ENCODE measurements around the gene MROH2B. TPM values are rescaled to one million over a fixed set of nuclear protein-coding genes. Genes with fewer than 3 reads are reported as not detected.

The MROH2B gene
- total RNA-seq, 3 donors from 2014 or later (not counting 1 experiment from before 2014, with no cell fraction given): not detected

GRCh38 chr5:41067714-41068568 is 3.2 kb downstream of the MROH2B start:
- Histone ChIP-seq H3K27me3 (ENCODE audit: control insufficient read depth, insufficient read depth, low read length) (no peaks in the 10 kb centered on the region), H3K4me1 (ENCODE audit: control insufficient read depth, insufficient read depth, low read length) (no peaks in the 10 kb centered on the region), H3K4me3 (ENCODE audit: low read length) (no peak overlapping the region), H3K36me3 (ENCODE audit: control insufficient read depth, insufficient read depth, low read length) (no peaks in the 10 kb centered on the region), H3K9me3 (ENCODE audit: control insufficient read depth, insufficient read depth, low read length) (no peaks in the 10 kb centered on the region), H3K27ac (ENCODE audit: low read length) (no peak overlapping the region)
- Mint-ChIP-seq H3K27me3 (ENCODE audit: low read depth in 2 of 2) (no peaks in the 10 kb centered on the region), H3K36me3 (no peaks in the 10 kb centered on the region), H3K27ac (no peak overlapping the region), H3K4me1 (no peaks in the 10 kb centered on the region), H3K4me3 (no peak overlapping the region), H3K9me3 (peaks cover 0 to 4% of the 10 kb centered on the region in 2 donors)
- DNase-seq (no peak), ATAC-seq (no peak)
- intact Hi-C loops (cut with micrococcal nuclease): no loop called here
- 60% methylated on average over 1 of the region's 2 CpGs for WGBS (ENCODE audit: insufficient coverage)
- TF ChIP-seq, protein P1, sequence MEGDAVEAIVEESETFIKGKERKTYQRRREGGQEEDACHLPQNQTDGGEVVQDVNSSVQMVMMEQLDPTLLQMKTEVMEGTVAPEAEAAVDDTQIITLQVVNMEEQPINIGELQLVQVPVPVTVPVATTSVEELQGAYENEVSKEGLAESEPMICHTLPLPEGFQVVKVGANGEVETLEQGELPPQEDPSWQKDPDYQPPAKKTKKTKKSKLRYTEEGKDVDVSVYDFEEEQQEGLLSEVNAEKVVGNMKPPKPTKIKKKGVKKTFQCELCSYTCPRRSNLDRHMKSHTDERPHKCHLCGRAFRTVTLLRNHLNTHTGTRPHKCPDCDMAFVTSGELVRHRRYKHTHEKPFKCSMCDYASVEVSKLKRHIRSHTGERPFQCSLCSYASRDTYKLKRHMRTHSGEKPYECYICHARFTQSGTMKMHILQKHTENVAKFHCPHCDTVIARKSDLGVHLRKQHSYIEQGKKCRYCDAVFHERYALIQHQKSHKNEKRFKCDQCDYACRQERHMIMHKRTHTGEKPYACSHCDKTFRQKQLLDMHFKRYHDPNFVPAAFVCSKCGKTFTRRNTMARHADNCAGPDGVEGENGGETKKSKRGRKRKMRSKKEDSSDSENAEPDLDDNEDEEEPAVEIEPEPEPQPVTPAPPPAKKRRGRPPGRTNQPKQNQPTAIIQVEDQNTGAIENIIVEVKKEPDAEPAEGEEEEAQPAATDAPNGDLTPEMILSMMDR (IDR thresholded peaks at IDR 0.05): no peak

GRCh38 chr5:41065691-41066335 is 5.3 kb downstream of the MROH2B start:
- Histone ChIP-seq H3K4me3 (ENCODE audit: low read length) (no peak overlapping the region), H3K4me1 (ENCODE audit: control insufficient read depth, insufficient read depth, low read length) (no peaks in the 10 kb centered on the region), H3K9me3 (ENCODE audit: control insufficient read depth, insufficient read depth, low read length) (no peaks in the 10 kb centered on the region), H3K27me3 (ENCODE audit: control insufficient read depth, insufficient read depth, low read length) (no peaks in the 10 kb centered on the region), H3K27ac (ENCODE audit: low read length) (no peak overlapping the region), H3K36me3 (ENCODE audit: control insufficient read depth, insufficient read depth, low read length) (no peaks in the 10 kb centered on the region)
- no peak overlapping the region for H3K27ac Mint-ChIP-seq
- TF ChIP-seq, protein P1 (IDR thresholded peaks at IDR 0.05): no peak
- DNase-seq (no peak), ATAC-seq (no peak)
- peaks cover 0 to 3% of the 10 kb centered on the region in 2 donors for H3K9me3 Mint-ChIP-seq
- no peaks in the 10 kb centered on the region for H3K27me3 Mint-ChIP-seq (ENCODE audit: low read depth in 2 of 2)
- H3K4me3 Mint-ChIP-seq: no peak overlapping the region
- intact Hi-C loops (cut with micrococcal nuclease): no loop called here
- H3K36me3 Mint-ChIP-seq: no peaks in the 10 kb centered on the region
- WGBS (ENCODE audit: insufficient coverage): 55% methylated on average over 5 of the region's 6 CpGs
- H3K4me1 Mint-ChIP-seq: no peaks in the 10 kb centered on the region

GRCh38 chr5:41057940-41058339 is 13.2 kb downstream of the MROH2B start:
- intact Hi-C loops (cut with micrococcal nuclease): no loop called here
- Histone ChIP-seq H3K27ac (ENCODE audit: low read length) (no peak overlapping the region), H3K4me1 (ENCODE audit: control insufficient read depth, insufficient read depth, low read length) (no peaks in the 10 kb centered on the region), H3K9me3 (ENCODE audit: control insufficient read depth, insufficient read depth, low read length) (no peaks in the 10 kb centered on the region), H3K36me3 (ENCODE audit: control insufficient read depth, insufficient read depth, low read length) (no peaks in the 10 kb centered on the region), H3K27me3 (ENCODE audit: control insufficient read depth, insufficient read depth, low read length) (no peaks in the 10 kb centered on the region), H3K4me3 (ENCODE audit: low read length) (no peak overlapping the region)
- Mint-ChIP-seq H3K27ac (no peak overlapping the region), H3K4me3 (no peak overlapping the region), H3K9me3 (peaks cover 12 to 17% of the 10 kb centered on the region in 2 donors), H3K4me1 (no peaks in the 10 kb centered on the region), H3K27me3 (ENCODE audit: low read depth in 2 of 2) (peaks cover 0 to 3% of the 10 kb centered on the region in 2 donors), H3K36me3 (no peaks in the 10 kb centered on the region)
- WGBS (ENCODE audit: insufficient coverage): 94% methylated on average over 9 of the region's 9 CpGs
- ATAC-seq: no peak
- DNase-seq: no peak
- TF ChIP-seq, protein P1 (IDR thresholded peaks at IDR 0.05): no peak
